Keratinocyte (primary cell): ENCODE data around the gene NPM3. TPM values are rescaled to one million over a fixed set of nuclear protein-coding genes. Genes with fewer than 3 reads are reported as not detected.
A peak's percentile ranks its signal among the peaks of the same experiment; 100 is the strongest.

Experiments used
- DNase-seq: peaks from one replicate; pipeline ENCODE4 v3.0.0-alpha.2; 2011; ENCODE audit warnings: low read depth, missing footprints, low spot score
- FAIRE-seq: peaks from 2 replicates; lab custom pipeline; 2011; peaks lifted over from hg19 to GRCh38; lab: Jason Lieb, UNC
- H2AFZ ChIP-seq: 2 replicates; pipeline ENCODE4 v1.6.0; 2012; ENCODE audit warnings: low read length, control low read depth, inconsistent platforms; ENCODE audit not compliant: control insufficient read depth
- H3K27ac ChIP-seq: 2 replicates; pipeline ENCODE4 v1.5.1; 2011; ENCODE audit warnings: low read length; ENCODE audit not compliant: control insufficient read depth, insufficient read depth
- H3K27me3 ChIP-seq: 3 replicates; pipeline ENCODE4 v1.6.0; 2011; ENCODE audit warnings: low read length; ENCODE audit not compliant: control insufficient read depth, insufficient read depth; ENCODE audit errors: extremely low read depth
- H3K36me3 ChIP-seq, 2 experiments: 2 replicates in 1 of 2; 3 replicates in 1 of 2; pipeline ENCODE4 v1.5.1; 2011; ENCODE audit warnings: low read length in 2 of 2, mild to moderate bottlenecking in 1 of 2; ENCODE audit not compliant: control insufficient read depth in 2 of 2, insufficient read depth in 2 of 2; ENCODE audit errors: extremely low read depth in 1 of 2
- H3K4me1 ChIP-seq: 3 replicates; pipeline ENCODE4 v1.5.1; 2011; ENCODE audit warnings: low read length; ENCODE audit not compliant: control insufficient read depth, insufficient read depth; ENCODE audit errors: extremely low read depth
- H3K4me2 ChIP-seq: 3 replicates; pipeline ENCODE4 v1.6.0; 2011; ENCODE audit warnings: low read depth, low read length; ENCODE audit not compliant: control insufficient read depth, insufficient read depth; ENCODE audit errors: extremely low read depth
- H3K4me3 ChIP-seq, 3 experiments: fragments of 200-600 bp in 1 of 3; sonication (generic) in 1 of 3; 2 replicates in 2 of 3; 3 replicates in 1 of 3; pipeline ENCODE4 v1.5.1; 2011 to 2016; ENCODE audit warnings: low read length in 3 of 3, mild to moderate bottlenecking in 3 of 3, control low read depth in 2 of 3, inconsistent platforms in 1 of 3, low read depth in 1 of 3, mixed read lengths in 1 of 3, mixed run types in 1 of 3, moderate library complexity in 1 of 3; ENCODE audit not compliant: control insufficient read depth in 2 of 3, insufficient read depth in 2 of 3; ENCODE audit errors: extremely low read depth in 1 of 3
- H3K79me2 ChIP-seq: 2 replicates; pipeline ENCODE4 v1.6.0; 2012; ENCODE audit warnings: low read length; ENCODE audit not compliant: control insufficient read depth, insufficient read depth
- H3K9ac ChIP-seq: 3 replicates; pipeline ENCODE4 v1.6.0; 2011; ENCODE audit warnings: low read length; ENCODE audit not compliant: control insufficient read depth, insufficient read depth; ENCODE audit errors: extremely low read depth
- H3K9me1 ChIP-seq: 3 replicates; pipeline ENCODE4 v1.6.0; 2011; ENCODE audit warnings: low read length; ENCODE audit not compliant: control insufficient read depth, insufficient read depth; ENCODE audit errors: extremely low read depth
- H3K9me3 ChIP-seq: 2 replicates; pipeline ENCODE4 v1.5.1; 2012; ENCODE audit warnings: low read depth, low read length; ENCODE audit not compliant: control insufficient read depth
- H4K20me1 ChIP-seq: 3 replicates; pipeline ENCODE4 v1.6.0; 2011; ENCODE audit warnings: low read length; ENCODE audit not compliant: control insufficient read depth, insufficient read depth; ENCODE audit errors: extremely low read depth
- CTCF ChIP-seq, 3 experiments: IDR thresholded peaks in 1 of 3; conservative IDR thresholded peaks in 1 of 3; optimal IDR thresholded peaks in 1 of 3; 2 replicates in 2 of 3; 3 replicates in 1 of 3; pipeline versions ENCODE3 to v1.5.1; 2011; ENCODE audit warnings: low read length in 3 of 3, mild to moderate bottlenecking in 3 of 3, moderate library complexity in 2 of 3, control low read depth in 1 of 3, inconsistent platforms in 1 of 3; ENCODE audit not compliant: insufficient read depth in 2 of 3; ENCODE audit errors: extremely low read depth in 1 of 3
- EZH2 ChIP-seq: IDR thresholded peaks from one replicate; pipeline ENCODE4 v1.6.1; 2012; ENCODE audit warnings: inconsistent platforms, mild to moderate bottlenecking, low read length, moderate library complexity
- dilution Hi-C: fragments of 300-500 bp; cut with MboI; formaldehyde crosslinking; loops from one replicate; pipeline ENCODE4 v1.7.0; 2020; ENCODE audit warnings: low sequenced_read_pairs; ENCODE audit not compliant: extremely low pct_ligation_motif_present
- polyA plus RNA-seq, 5 experiments: library from polyadenylated mRNA; depleted of rRNA in 3 of 5; stranded (reverse) in 3 of 5; stranded (forward) in 1 of 5; unstranded in 1 of 5; fragments of >200 nt; gene quantifications; 1 replicate in 1 of 5; 2 replicates in 3 of 5; 3 replicates in 1 of 5; pipeline versions ENCODE4 v1.2.1 to v1.2.3, GENCODE V29; 2011 to 2012; ENCODE audit warnings: missing spikeins in 2 of 5, low read depth in 1 of 5, low replicate concordance in 1 of 5

NPM3 gene
- polyA plus RNA-seq, 1 donor (not counting 4 experiments of a cell fraction or from before 2014, with no cell fraction given): 77.2 TPM

GRCh38 chr10:101829561-101830315 is 46.5 kb upstream of the NPM3 start:
- H3K9ac ChIP-seq: peak overlapping the region; percentile 58
- H3K27ac ChIP-seq: peak overlapping the region; percentile 59
- no peaks in the 10 kb centered on the region for H3K79me2 ChIP-seq
- H3K9me3 ChIP-seq: no peaks in the 10 kb centered on the region
- H3K36me3 ChIP-seq: peaks cover 0 to 8% of the 10 kb centered on the region in 2 experiments
- DNase-seq (no peak), FAIRE-seq (no peak)
- no peaks in the 10 kb centered on the region for H4K20me1 ChIP-seq
- peak overlapping the region; percentile 89 for H3K4me2 ChIP-seq
- H2AFZ ChIP-seq: peak overlapping the region; percentile 33
- H3K4me1 ChIP-seq: peaks cover 20% of the 10 kb centered on the region
- peak overlapping the region; percentile 30 to 71 (median 44) for H3K4me3 ChIP-seq
- TF ChIP-seq EZH2 (no peak), CTCF (optimal IDR thresholded peaks at IDR 0.05 in 1 of 3, IDR thresholded peaks at IDR 0.05 in 1 of 3, conservative IDR thresholded peaks at IDR 0.05 in 1 of 3; ENCODE audit: extremely low read depth in 1 of 3, insufficient read depth in 2 of 3, low read length in 3 of 3) (no peak)
- dilution Hi-C loops: no loop called here
- H3K27me3 ChIP-seq: no peaks in the 10 kb centered on the region
- no peaks in the 10 kb centered on the region for H3K9me1 ChIP-seq

- no peak for TF ChIP-seq CTCF (optimal IDR thresholded peaks at IDR 0.05 in 1 of 3, IDR thresholded peaks at IDR 0.05 in 1 of 3, conservative IDR thresholded peaks at IDR 0.05 in 1 of 3; ENCODE audit: extremely low read depth in 1 of 3, insufficient read depth in 2 of 3, low read length in 3 of 3)
- no peak for TF ChIP-seq EZH2
- Histone ChIP-seq H3K9me3 (no peaks in the 10 kb centered on the region), H2AFZ (no peak overlapping the region), H3K79me2 (no peaks in the 10 kb centered on the region), H3K4me1 (peaks cover 20% of the 10 kb centered on the region), H4K20me1 (no peaks in the 10 kb centered on the region), H3K36me3 (peaks cover 0 to 11% of the 10 kb centered on the region in 2 experiments), H3K4me3 (no peak overlapping the region), H3K9ac (no peak overlapping the region), H3K27me3 (no peaks in the 10 kb centered on the region), H3K9me1 (no peaks in the 10 kb centered on the region), H3K27ac (no peak overlapping the region), H3K4me2 (peak overlapping the region; percentile 41)
- dilution Hi-C loops: no loop called here
- no peak for DNase-seq
- FAIRE-seq: no peak
Observed at GRCh38 chr10:101828766-101829551, 45.7 kb upstream of the NPM3 start.
